NCI-H460 (cell line): ENCODE measurements around the gene SMARCAL1. TPM values are rescaled to one million over a fixed set of nuclear protein-coding genes. Genes with fewer than 3 reads are reported as not detected.

Experiments used
- DNase-seq: peaks from one replicate; pipeline ENCODE4 v3.0.0-alpha.2; 2016; ENCODE audit warnings: low read depth; ENCODE audit errors: extremely low read depth
- total RNA-seq: library from RNA; depleted of rRNA; stranded (reverse); fragments of >200 nt; shearing (Covaris generic); gene quantifications from 2 replicates; pipeline ENCODE4 v1.2.3, GENCODE V29; 2014; rRNA removed

Gene SMARCAL1
- total RNA-seq, 1 experiment from 2014 or later: 11.3 TPM

GRCh38 chr2:216522892-216523502 lies 110.7 kb downstream of the SMARCAL1 start:
- no peak for DNase-seq

- DNase-seq: no peak
Measured at GRCh38 chr2:216525972-216526371, 113.7 kb downstream of the SMARCAL1 start.

- no peak for DNase-seq
Measured at GRCh38 chr2:216526939-216527338, 114.7 kb downstream of the SMARCAL1 start.

GRCh38 chr2:216527600-216527999 lies 115.3 kb downstream of the SMARCAL1 start:
- DNase-seq: no peak

GRCh38 chr2:216532562-216532961 lies 120.3 kb downstream of the SMARCAL1 start:
- no peak for DNase-seq

Other genes with a start within 250 kb of the SMARCAL1 start
- gene MARCHF4, start 40.0 kb upstream of the SMARCAL1 start, total RNA-seq: 0.97 and 1.7 TPM in 2 replicates
- gene RPL37A, start 86.4 kb downstream of the SMARCAL1 start, total RNA-seq: 4,818 and 5,323 TPM in 2 replicates
- gene IGFBP2, start 220.9 kb downstream of the SMARCAL1 start, total RNA-seq: 245 and 294 TPM in 2 replicates